HepG2 (cell line): ENCODE measurements around the gene MRO. TPM values are rescaled to one million over a fixed set of nuclear protein-coding genes. Genes with fewer than 3 reads are reported as not detected.

Source experiments
- JARID2 ChIP-seq: sonication (generic); formaldehyde crosslinking; IDR thresholded peaks from 2 replicates; pipeline ENCODE4 v1.8.1; 2023; ENCODE audit warnings: missing genetic modification reagents, inconsistent platforms; ENCODE audit not compliant: insufficient replicate concordance
- LCORL ChIP-seq, 2 experiments: fragments of 450-650 bp in 1 of 2; sonication (generic) in 1 of 2; formaldehyde crosslinking in 1 of 2; IDR thresholded peaks; 2 replicates each; pipeline versions ENCODE4 v1.5.0 to v1.6.1; 2017 to 2020; ENCODE audit warnings: antibody characterized with exemption in 1 of 2, missing genetic modification reagents in 1 of 2
- MXD4 ChIP-seq: IDR thresholded peaks from 2 replicates; pipeline ENCODE4 v1.6.1; 2016; ENCODE audit warnings: mild to moderate bottlenecking, missing biosample characterization, missing genetic modification reagents
- PITX1 ChIP-seq: sonication (generic); formaldehyde crosslinking; IDR thresholded peaks from 2 replicates; pipeline ENCODE4 v1.5.1; 2020; ENCODE audit warnings: mild to moderate bottlenecking, missing genetic modification reagents
- SIN3A ChIP-seq: IDR thresholded peaks from 2 replicates; pipeline ENCODE4 v1.6.1; 2011; ENCODE audit warnings: low read depth, mild to moderate bottlenecking, control low read depth, low read length, borderline replicate concordance
- TP53 ChIP-seq: sonication (generic); formaldehyde crosslinking; conservative IDR thresholded peaks from 2 replicates; pipeline ENCODE4 v1.4.0; 2020; ENCODE audit warnings: missing genetic modification reagents
- ZBTB21 ChIP-seq: sonication (generic); formaldehyde crosslinking; IDR thresholded peaks from 2 replicates; pipeline ENCODE4 v1.4.0; 2020; ENCODE audit warnings: missing genetic modification reagents
- ZNF180 ChIP-seq: sonication (generic); formaldehyde crosslinking; IDR thresholded peaks from 2 replicates; pipeline ENCODE4 v1.4.0; 2020; ENCODE audit warnings: low read depth, missing genetic modification reagents, borderline replicate concordance
- ZNF557 ChIP-seq: sonication (generic); formaldehyde crosslinking; IDR thresholded peaks from 2 replicates; pipeline ENCODE4 v1.4.0; 2020; ENCODE audit warnings: missing genetic modification reagents
- ZNF614 ChIP-seq: IDR thresholded peaks from 2 replicates; pipeline ENCODE4 v1.6.1; 2018; ENCODE audit warnings: missing biosample characterization, missing genetic modification reagents, inconsistent platforms, borderline replicate concordance
- ZNF737 ChIP-seq: sonication (generic); formaldehyde crosslinking; IDR thresholded peaks from 2 replicates; pipeline ENCODE4 v1.5.0; 2020; ENCODE audit warnings: missing genetic modification reagents, mild to moderate bottlenecking, borderline replicate concordance
- polyA plus RNA-seq, 8 experiments: library from polyadenylated mRNA; depleted of rRNA in 3 of 8; stranded (reverse) in 7 of 8; unstranded in 1 of 8; fragments of >200 nt; fragmentation: Illumina TruSeq in 4 of 8; extraction: Trizol in 4 of 8; gene quantifications; 2 replicates each; pipeline versions ENCODE4 v1.2.1 to v1.2.3, GENCODE V29; 2011 to 2016; ENCODE audit warnings: low read depth in 4 of 8, missing spikeins in 1 of 8, mixed read lengths in 1 of 8; ENCODE audit not compliant: insufficient read depth in 1 of 8
- total RNA-seq, 5 experiments: library from RNA; depleted of rRNA; stranded (reverse); fragments of >200 nt; fragmentation: Illumina TruSeq; extraction: Trizol; gene quantifications; 2 replicates each; pipeline ENCODE4 v1.2.3, GENCODE V29; 2016; ENCODE audit warnings: low read depth in 1 of 5
- TF ChIP-seq, protein P1 (sequence below): sonication (generic); formaldehyde crosslinking; IDR thresholded peaks from 2 replicates; pipeline ENCODE4 v1.4.0; 2020; ENCODE audit warnings: missing genetic modification reagents, borderline replicate concordance
- TF ChIP-seq, protein P2 (sequence below): IDR thresholded peaks from 2 replicates; pipeline ENCODE4 v1.6.1; 2012; ENCODE audit warnings: low read depth, low read length, improper control_type of control experiment
- TF ChIP-seq, protein P3 (sequence below), 2 experiments: sonication (generic) in 1 of 2; formaldehyde crosslinking in 1 of 2; IDR thresholded peaks; 2 replicates each; pipeline versions ENCODE4 v1.4.0 to v1.6.1; 2018 to 2020; ENCODE audit warnings: missing genetic modification reagents in 2 of 2, borderline replicate concordance in 1 of 2, low read depth in 1 of 2, mild to moderate bottlenecking in 1 of 2, missing biosample characterization in 1 of 2
- TF ChIP-seq, protein P4 (sequence below): sonication (generic); formaldehyde crosslinking; conservative IDR thresholded peaks from 2 replicates; pipeline ENCODE4 v1.4.0; 2020; ENCODE audit warnings: missing genetic modification reagents
- TF ChIP-seq, protein P5 (sequence below): sonication (generic); formaldehyde crosslinking; IDR thresholded peaks from 2 replicates; pipeline ENCODE4 v1.5.1; 2020; ENCODE audit warnings: mild to moderate bottlenecking, missing genetic modification reagents, borderline replicate concordance

Gene MRO
- total and polyA plus RNA-seq, 2 of the 13 experiments (the other 11 are each of a cell fraction or from before 2014, with no cell fraction given), result not detected

DNA sequence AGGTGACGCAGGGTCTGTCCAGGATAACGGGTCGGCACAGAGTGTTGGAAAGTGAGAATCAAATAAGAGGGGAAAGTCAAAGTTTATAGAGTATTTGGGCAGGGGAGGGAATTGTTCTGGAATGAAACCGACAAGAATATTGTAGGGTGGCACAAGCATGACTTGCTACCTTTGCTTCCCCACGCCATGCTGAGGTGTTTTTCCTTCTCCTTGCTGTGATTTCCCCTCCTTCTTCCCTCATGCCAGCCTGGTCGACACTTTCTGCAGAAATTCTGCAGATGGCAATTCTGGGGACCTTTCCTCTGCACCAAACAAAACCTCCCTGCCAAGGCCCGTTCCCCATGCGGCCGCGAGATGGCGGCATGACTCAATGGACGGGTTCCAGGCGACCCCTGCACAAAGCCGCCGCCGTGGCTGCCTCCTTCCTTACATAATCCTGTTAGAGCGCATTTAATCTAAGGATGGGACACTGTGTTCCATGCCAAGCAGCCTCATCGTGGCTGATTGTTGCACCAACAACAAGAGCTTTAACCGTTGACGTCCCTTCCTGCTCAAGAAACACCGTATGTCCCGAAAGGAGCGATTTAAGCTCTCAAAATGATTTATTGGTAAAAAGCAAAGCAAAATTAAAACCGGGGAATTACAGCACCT, at the start of gene MRO (continued):
- TF ChIP-seq, protein P1, sequence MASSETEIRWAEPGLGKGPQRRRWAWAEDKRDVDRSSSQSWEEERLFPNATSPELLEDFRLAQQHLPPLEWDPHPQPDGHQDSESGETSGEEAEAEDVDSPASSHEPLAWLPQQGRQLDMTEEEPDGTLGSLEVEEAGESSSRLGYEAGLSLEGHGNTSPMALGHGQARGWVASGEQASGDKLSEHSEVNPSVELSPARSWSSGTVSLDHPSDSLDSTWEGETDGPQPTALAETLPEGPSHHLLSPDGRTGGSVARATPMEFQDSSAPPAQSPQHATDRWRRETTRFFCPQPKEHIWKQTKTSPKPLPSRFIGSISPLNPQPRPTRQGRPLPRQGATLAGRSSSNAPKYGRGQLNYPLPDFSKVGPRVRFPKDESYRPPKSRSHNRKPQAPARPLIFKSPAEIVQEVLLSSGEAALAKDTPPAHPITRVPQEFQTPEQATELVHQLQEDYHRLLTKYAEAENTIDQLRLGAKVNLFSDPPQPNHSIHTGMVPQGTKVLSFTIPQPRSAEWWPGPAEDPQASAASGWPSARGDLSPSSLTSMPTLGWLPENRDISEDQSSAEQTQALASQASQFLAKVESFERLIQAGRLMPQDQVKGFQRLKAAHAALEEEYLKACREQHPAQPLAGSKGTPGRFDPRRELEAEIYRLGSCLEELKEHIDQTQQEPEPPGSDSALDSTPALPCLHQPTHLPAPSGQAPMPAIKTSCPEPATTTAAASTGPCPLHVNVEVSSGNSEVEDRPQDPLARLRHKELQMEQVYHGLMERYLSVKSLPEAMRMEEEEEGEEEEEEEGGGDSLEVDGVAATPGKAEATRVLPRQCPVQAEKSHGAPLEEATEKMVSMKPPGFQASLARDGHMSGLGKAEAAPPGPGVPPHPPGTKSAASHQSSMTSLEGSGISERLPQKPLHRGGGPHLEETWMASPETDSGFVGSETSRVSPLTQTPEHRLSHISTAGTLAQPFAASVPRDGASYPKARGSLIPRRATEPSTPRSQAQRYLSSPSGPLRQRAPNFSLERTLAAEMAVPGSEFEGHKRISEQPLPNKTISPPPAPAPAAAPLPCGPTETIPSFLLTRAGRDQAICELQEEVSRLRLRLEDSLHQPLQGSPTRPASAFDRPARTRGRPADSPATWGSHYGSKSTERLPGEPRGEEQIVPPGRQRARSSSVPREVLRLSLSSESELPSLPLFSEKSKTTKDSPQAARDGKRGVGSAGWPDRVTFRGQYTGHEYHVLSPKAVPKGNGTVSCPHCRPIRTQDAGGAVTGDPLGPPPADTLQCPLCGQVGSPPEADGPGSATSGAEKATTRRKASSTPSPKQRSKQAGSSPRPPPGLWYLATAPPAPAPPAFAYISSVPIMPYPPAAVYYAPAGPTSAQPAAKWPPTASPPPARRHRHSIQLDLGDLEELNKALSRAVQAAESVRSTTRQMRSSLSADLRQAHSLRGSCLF (CRISPR knock-in tag), result no peak
- TF ChIP-seq, protein P2, sequence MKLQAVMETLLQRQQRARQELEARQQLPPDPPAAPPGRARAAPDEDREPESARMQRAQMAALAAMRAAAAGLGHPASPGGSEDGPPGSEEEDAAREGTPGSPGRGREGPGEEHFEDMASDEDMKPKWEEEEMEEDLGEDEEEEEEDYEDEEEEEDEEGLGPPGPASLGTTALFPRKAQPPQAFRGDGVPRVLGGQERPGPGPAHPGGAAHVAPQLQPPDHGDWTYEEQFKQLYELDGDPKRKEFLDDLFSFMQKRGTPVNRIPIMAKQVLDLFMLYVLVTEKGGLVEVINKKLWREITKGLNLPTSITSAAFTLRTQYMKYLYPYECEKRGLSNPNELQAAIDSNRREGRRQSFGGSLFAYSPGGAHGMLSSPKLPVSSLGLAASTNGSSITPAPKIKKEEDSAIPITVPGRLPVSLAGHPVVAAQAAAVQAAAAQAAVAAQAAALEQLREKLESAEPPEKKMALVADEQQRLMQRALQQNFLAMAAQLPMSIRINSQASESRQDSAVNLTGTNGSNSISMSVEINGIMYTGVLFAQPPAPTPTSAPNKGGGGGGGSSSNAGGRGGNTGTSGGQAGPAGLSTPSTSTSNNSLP, result 0 out of 2 replicates have a peak, but pooled peaks have one; percentile 26
- no peak for TF ChIP-seq JARID2 (CRISPR knock-in tag)
- no peak for TF ChIP-seq LCORL (IDR thresholded peaks at IDR 0.05)
- 0 out of 2 replicates have a peak, but pooled peaks have one; percentile 18 for TF ChIP-seq LCORL (CRISPR knock-in tag; IDR thresholded peaks at IDR 0.05)
- TF ChIP-seq, protein P3, sequence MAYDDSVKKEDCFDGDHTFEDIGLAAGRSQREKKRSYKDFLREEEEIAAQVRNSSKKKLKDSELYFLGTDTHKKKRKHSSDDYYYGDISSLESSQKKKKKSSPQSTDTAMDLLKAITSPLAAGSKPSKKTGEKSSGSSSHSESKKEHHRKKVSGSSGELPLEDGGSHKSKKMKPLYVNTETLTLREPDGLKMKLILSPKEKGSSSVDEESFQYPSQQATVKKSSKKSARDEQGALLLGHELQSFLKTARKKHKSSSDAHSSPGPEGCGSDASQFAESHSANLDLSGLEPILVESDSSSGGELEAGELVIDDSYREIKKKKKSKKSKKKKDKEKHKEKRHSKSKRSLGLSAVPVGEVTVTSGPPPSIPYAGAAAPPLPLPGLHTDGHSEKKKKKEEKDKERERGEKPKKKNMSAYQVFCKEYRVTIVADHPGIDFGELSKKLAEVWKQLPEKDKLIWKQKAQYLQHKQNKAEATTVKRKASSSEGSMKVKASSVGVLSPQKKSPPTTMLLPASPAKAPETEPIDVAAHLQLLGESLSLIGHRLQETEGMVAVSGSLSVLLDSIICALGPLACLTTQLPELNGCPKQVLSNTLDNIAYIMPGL (CRISPR knock-in tag; IDR thresholded peaks at IDR 0.05; ENCODE audit: borderline replicate concordance in 1 of 2, low read depth in 1 of 2), result peak; percentile 50 to 57; a peak in 1 of 4 replicates
- peak; percentile 32; the same call in 1 of the 2 replicates for TF ChIP-seq PITX1 (CRISPR knock-in tag)
- no peak for TF ChIP-seq ZNF180 (CRISPR knock-in tag)
- TF ChIP-seq ZNF737 (CRISPR knock-in tag), result no peak
- TF ChIP-seq TP53 (CRISPR knock-in tag), result no peak
- TF ChIP-seq SIN3A, result no peak
- TF ChIP-seq, protein P4, sequence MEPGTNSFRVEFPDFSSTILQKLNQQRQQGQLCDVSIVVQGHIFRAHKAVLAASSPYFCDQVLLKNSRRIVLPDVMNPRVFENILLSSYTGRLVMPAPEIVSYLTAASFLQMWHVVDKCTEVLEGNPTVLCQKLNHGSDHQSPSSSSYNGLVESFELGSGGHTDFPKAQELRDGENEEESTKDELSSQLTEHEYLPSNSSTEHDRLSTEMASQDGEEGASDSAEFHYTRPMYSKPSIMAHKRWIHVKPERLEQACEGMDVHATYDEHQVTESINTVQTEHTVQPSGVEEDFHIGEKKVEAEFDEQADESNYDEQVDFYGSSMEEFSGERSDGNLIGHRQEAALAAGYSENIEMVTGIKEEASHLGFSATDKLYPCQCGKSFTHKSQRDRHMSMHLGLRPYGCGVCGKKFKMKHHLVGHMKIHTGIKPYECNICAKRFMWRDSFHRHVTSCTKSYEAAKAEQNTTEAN, result no peak
- TF ChIP-seq, protein P5, sequence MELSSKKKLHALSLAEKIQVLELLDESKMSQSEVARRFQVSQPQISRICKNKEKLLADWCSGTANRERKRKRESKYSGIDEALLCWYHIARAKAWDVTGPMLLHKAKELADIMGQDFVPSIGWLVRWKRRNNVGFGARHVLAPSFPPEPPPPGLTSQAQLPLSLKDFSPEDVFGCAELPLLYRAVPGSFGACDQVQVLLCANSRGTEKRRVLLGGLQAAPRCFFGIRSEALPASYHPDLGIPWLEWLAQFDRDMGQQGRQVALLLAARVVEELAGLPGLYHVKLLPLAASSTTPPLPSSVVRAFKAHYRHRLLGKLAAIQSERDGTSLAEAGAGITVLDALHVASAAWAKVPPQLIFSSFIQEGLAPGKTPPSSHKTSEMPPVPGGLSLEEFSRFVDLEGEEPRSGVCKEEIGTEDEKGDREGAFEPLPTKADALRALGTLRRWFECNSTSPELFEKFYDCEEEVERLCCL (CRISPR knock-in tag), result 0 out of 2 replicates have a peak, but pooled peaks have one; percentile 44
- TF ChIP-seq ZNF557 (CRISPR knock-in tag), result no peak
- TF ChIP-seq ZNF614 (CRISPR knock-in tag), result peak; percentile 41; the same call in 1 of the 2 replicates
- no peak for TF ChIP-seq MXD4
- TF ChIP-seq ZBTB21 (CRISPR knock-in tag), result no peak
